ENCODE measurements around the gene CLIC5.

GRCh38 chr6:46061497-46061896, 45.8 kb upstream of the CLIC5 start:
- TF ChIP-seq CTCF (IDR thresholded peaks at IDR 0.05) (no peak), POLR2A (IDR thresholded peaks at IDR 0.05) (no peak)
